CD1c-positive myeloid dendritic cell (primary cell): ENCODE data around the gene TSEN54.

ENCODE experiments used
- DNase-seq: peaks from one replicate; pipeline ENCODE4 v3.0.0-alpha.2; 2016; ENCODE audit errors: extremely low spot score

Gene TSEN54

GRCh38 chr17:75503976-75504346 is 12.4 kb upstream of the TSEN54 start:
- no peak for DNase-seq

GRCh38 chr17:75504347-75505151 is 11.8 kb upstream of the TSEN54 start:
- DNase-seq = peak; percentile 44

GRCh38 chr17:75505152-75505409 is 11.2 kb upstream of the TSEN54 start:
- no peak for DNase-seq

- DNase-seq = no peak
Observed at GRCh38 chr17:75505640-75506039, 10.7 kb upstream of the TSEN54 start.

GRCh38 chr17:75506134-75506533 is 10.2 kb upstream of the TSEN54 start:
- DNase-seq = no peak

GRCh38 chr17:75506888-75507287 is 9.4 kb upstream of the TSEN54 start:
- no peak for DNase-seq

- DNase-seq = no peak
Observed at GRCh38 chr17:75507733-75508719, 8.3 kb upstream of the TSEN54 start.

GRCh38 chr17:75508931-75509361 is 7.4 kb upstream of the TSEN54 start:
- no peak for DNase-seq

- no peak for DNase-seq
Observed at GRCh38 chr17:75509528-75510258, 6.6 kb upstream of the TSEN54 start.

GRCh38 chr17:75511270-75511609 is 5.1 kb upstream of the TSEN54 start:
- no peak for DNase-seq

- DNase-seq = no peak
Observed at GRCh38 chr17:75511610-75512575, 4.4 kb upstream of the TSEN54 start.

- no peak for DNase-seq
Observed at GRCh38 chr17:75512926-75513640, 3.2 kb upstream of the TSEN54 start.

GRCh38 chr17:75513641-75514000 is 2.7 kb upstream of the TSEN54 start:
- DNase-seq = no peak

GRCh38 chr17:75514299-75514918 is 1.9 kb upstream of the TSEN54 start:
- no peak for DNase-seq

GRCh38 chr17:75514919-75515495 is 1.3 kb upstream of the TSEN54 start:
- DNase-seq = no peak

GRCh38 chr17:75515496-75516254 is 653 bp upstream of the TSEN54 start, which contains the start of gene CASKIN2:
TSS of gene CASKIN2 (minus strand) at chr17:75515537. CDS start at chr17:75513804, 1,733 bp downstream.
- peak; percentile 84 for DNase-seq

GRCh38 chr17:75516619-75517296 is 430 bp downstream of the TSEN54 start:
- peak; percentile 28 for DNase-seq

- DNase-seq = no peak
Observed at GRCh38 chr17:75517297-75517865, 1.1 kb downstream of the TSEN54 start.
